Mesothelial cell of epicardium (in vitro differentiated cells): ENCODE results near the gene KRT23. TPM values are rescaled to one million over a fixed set of nuclear protein-coding genes. Genes with fewer than 3 reads are reported as not detected.
A peak's percentile ranks its signal among the peaks of the same experiment; 100 is the strongest.
"Not testable (repeated sequence)": the region's sequence is repeated elsewhere in the genome, so short reads cannot be mapped to it uniquely, and the experiment has no call there.

Experiments
- DNase-seq, 2 experiments: peaks; one replicate each; pipeline ENCODE4 v3.0.0; 2021; ENCODE audit warnings: low spot score in 2 of 2; ENCODE audit not compliant: unreplicated experiment in 2 of 2
- H3K27ac Mint-ChIP-seq: 2 replicates; pipeline ENCODE4 v1.8.0; 2021; ENCODE audit warnings: mixed read lengths
- H3K27me3 Mint-ChIP-seq: 2 replicates; pipeline ENCODE4 v1.8.0; 2021; ENCODE audit warnings: low read depth, mixed read lengths
- H3K36me3 Mint-ChIP-seq: 2 replicates; pipeline ENCODE4 v1.8.0; 2021; ENCODE audit warnings: mixed read lengths
- H3K4me1 Mint-ChIP-seq: 2 replicates; pipeline ENCODE4 v1.8.0; 2021; ENCODE audit warnings: mixed read lengths
- H3K4me3 Mint-ChIP-seq: 2 replicates; pipeline ENCODE4 v1.8.0; 2021; ENCODE audit warnings: mild to moderate bottlenecking, moderate library complexity, mixed read lengths
- H3K9me3 Mint-ChIP-seq: 2 replicates; pipeline ENCODE4 v1.8.0; 2021; ENCODE audit warnings: mixed read lengths
- CTCF ChIP-seq: fragments of 200-600 bp; sonication (generic); IDR thresholded peaks from one replicate; pipeline ENCODE4 v1.5.0; 2021; ENCODE audit warnings: antibody characterized with exemption; ENCODE audit not compliant: unreplicated experiment
- total RNA-seq: library from RNA; stranded (reverse); gene quantifications from 3 replicates; pipeline ENCODE4 v1.2.1, GENCODE V29; 2021

KRT23 gene
- total RNA-seq, 1 donor from 2014 or later, result 2.8 TPM

- DNase-seq, result no peak
- Mint-ChIP-seq H3K36me3 (no peaks in the 10 kb centered on the region), H3K4me3 (no peak overlapping the region), H3K27me3 (no peaks in the 10 kb centered on the region), H3K9me3 (no peaks in the 10 kb centered on the region), H3K4me1 (peaks cover 16% of the 10 kb centered on the region), H3K27ac (no peak overlapping the region)
- TF ChIP-seq CTCF, result no peak
Measured at GRCh38 chr17:40931311-40931710, 6.1 kb downstream of the KRT23 start.

- Mint-ChIP-seq H3K4me3 (no peak overlapping the region), H3K36me3 (no peaks in the 10 kb centered on the region), H3K4me1 (peaks cover 11% of the 10 kb centered on the region), H3K27me3 (no peaks in the 10 kb centered on the region), H3K9me3 (no peaks in the 10 kb centered on the region), H3K27ac (no peak overlapping the region)
- DNase-seq, result no peak
- TF ChIP-seq CTCF, result no peak
Measured at GRCh38 chr17:40926341-40926740, 11.1 kb downstream of the KRT23 start.

- no peak for DNase-seq
- Mint-ChIP-seq H3K27ac (no peak overlapping the region), H3K9me3 (no peaks in the 10 kb centered on the region), H3K4me3 (no peak overlapping the region), H3K36me3 (no peaks in the 10 kb centered on the region), H3K27me3 (no peaks in the 10 kb centered on the region), H3K4me1 (peaks cover 13% of the 10 kb centered on the region)
- TF ChIP-seq CTCF, result no peak
Measured at GRCh38 chr17:40922239-40922638, 15.2 kb downstream of the KRT23 start.

GRCh38 chr17:40921026-40921425, 16.4 kb downstream of the KRT23 start:
- DNase-seq, result no peak
- no peak for TF ChIP-seq CTCF
- Mint-ChIP-seq H3K27me3 (no peaks in the 10 kb centered on the region), H3K4me1 (peaks cover 13% of the 10 kb centered on the region), H3K27ac (no peak overlapping the region), H3K36me3 (no peaks in the 10 kb centered on the region), H3K9me3 (no peaks in the 10 kb centered on the region), H3K4me3 (no peak overlapping the region)

- peak overlapping the region; percentile 47 for H3K27ac Mint-ChIP-seq
- not testable (repeated sequence) for H3K27me3 Mint-ChIP-seq, DNase-seq, H3K4me3 Mint-ChIP-seq, H3K9me3 Mint-ChIP-seq, H3K36me3 Mint-ChIP-seq
- H3K4me1 Mint-ChIP-seq, result peaks cover 21% of the 10 kb centered on the region
Measured at GRCh38 chr17:40917116-40917515, 20.3 kb downstream of the KRT23 start.

GRCh38 chr17:40916366-40916765, 21.1 kb downstream of the KRT23 start:
- DNase-seq, result no peak

More at GRCh38 chr17:40916366-40916765, 21.1 kb downstream of the KRT23 start:
- Mint-ChIP-seq H3K4me3 (no peak overlapping the region), H3K4me1 (peaks cover 26% of the 10 kb centered on the region), H3K9me3 (no peaks in the 10 kb centered on the region), H3K27me3 (no peaks in the 10 kb centered on the region), H3K27ac (peak overlapping the region; percentile 81), H3K36me3 (no peaks in the 10 kb centered on the region)
- TF ChIP-seq CTCF, result no peak
